ENCODE results near the gene GPR183.

GPR183 gene

GRCh38 chr13:99285432-99286182, 21.6 kb downstream of the GPR183 start:
- no peak for TF ChIP-seq KLF10 (tag by site-specific recombination; IDR thresholded peaks at IDR 0.05)
- TF ChIP-seq EGR2 (tag by site-specific recombination; IDR thresholded peaks at IDR 0.05; ENCODE audit: low read depth), result no peak
- no peak for TF ChIP-seq ZNF132 (tag by site-specific recombination; IDR thresholded peaks at IDR 0.05; ENCODE audit: borderline replicate concordance)
- no peak overlapping the region for H3K4me3 ChIP-seq (ENCODE audit: low read depth, low read length)
- no peak overlapping the region for H3K27ac ChIP-seq (ENCODE audit: extremely low read depth, low read depth, low read length)
- ChIA-PET POLR2A (no interaction called here), CTCF (interaction anchor here (1.0 kb wide), 2 partner anchors 20 to 151 kb away, joined by 4 to 5 read pairs; no protein-coding TSS in a partner anchor)
- no peaks in the 10 kb centered on the region for H3K4me1 ChIP-seq (ENCODE audit: control insufficient read depth, insufficient read depth, low read length)
- no peaks in the 10 kb centered on the region for H3K9me3 ChIP-seq (ENCODE audit: control insufficient read depth, insufficient read depth, low read depth, low read length)
- H3K36me3 ChIP-seq (ENCODE audit: control insufficient read depth in 2 of 2, insufficient read depth in 1 of 2, low read length in 2 of 2), result no peaks in the 10 kb centered on the region

GRCh38 chr13:99282264-99283231, 24.7 kb downstream of the GPR183 start:
- H3K36me3 ChIP-seq (ENCODE audit: control insufficient read depth in 2 of 2, insufficient read depth in 1 of 2, low read length in 2 of 2), result no peaks in the 10 kb centered on the region
- TF ChIP-seq ZBTB6 (tag by site-specific recombination; IDR thresholded peaks at IDR 0.05), result no peak
- TF ChIP-seq ZNF239 (tag by site-specific recombination; IDR thresholded peaks at IDR 0.05), result no peak
- TF ChIP-seq PRDM10 (tag by site-specific recombination; IDR thresholded peaks at IDR 0.05), result no peak
- no peak for TF ChIP-seq ZNF521 (tag by site-specific recombination; IDR thresholded peaks at IDR 0.05)
- no peak for TF ChIP-seq ZNF146 (tag by site-specific recombination; IDR thresholded peaks at IDR 0.05)
- TF ChIP-seq RBAK (tag by site-specific recombination; IDR thresholded peaks at IDR 0.05), result no peak
- no peak for TF ChIP-seq ZNF776 (tag by site-specific recombination; IDR thresholded peaks at IDR 0.05; ENCODE audit: borderline replicate concordance)
- no peak for TF ChIP-seq ZNF416 (tag by site-specific recombination; IDR thresholded peaks at IDR 0.05)
- TF ChIP-seq ZNF747 (tag by site-specific recombination; IDR thresholded peaks at IDR 0.05), result no peak
- no peak for TF ChIP-seq IKZF3 (tag by site-specific recombination; IDR thresholded peaks at IDR 0.05)
- TF ChIP-seq OSR2 (tag by site-specific recombination; IDR thresholded peaks at IDR 0.05), result no peak
- TF ChIP-seq KLF8 (tag by site-specific recombination; IDR thresholded peaks at IDR 0.05), result no peak
- TF ChIP-seq ZNF175 (tag by site-specific recombination; IDR thresholded peaks at IDR 0.05), result no peak
- TF ChIP-seq ZNF596 (tag by site-specific recombination; IDR thresholded peaks at IDR 0.05), result no peak
- TF ChIP-seq ZNF558 (tag by site-specific recombination; IDR thresholded peaks at IDR 0.05), result no peak
- TF ChIP-seq ZNF658 (tag by site-specific recombination; IDR thresholded peaks at IDR 0.05), result no peak
- no peak for TF ChIP-seq SETDB1 (IDR thresholded peaks at IDR 0.05; ENCODE audit: insufficient read length, low read length)
- TF ChIP-seq ZNF24 (tag by site-specific recombination; IDR thresholded peaks at IDR 0.05), result no peak
- no peaks in the 10 kb centered on the region for H3K4me1 ChIP-seq (ENCODE audit: control insufficient read depth, insufficient read depth, low read length)
- POLR2A ChIA-PET, result no interaction called here
- H3K9me3 ChIP-seq (ENCODE audit: control insufficient read depth, insufficient read depth, low read depth, low read length), result no peaks in the 10 kb centered on the region
- no peak overlapping the region for H3K27ac ChIP-seq (ENCODE audit: extremely low read depth, low read depth, low read length)
- no peak overlapping the region for H3K4me3 ChIP-seq (ENCODE audit: low read depth, low read length)
- CTCF ChIA-PET, result interaction anchor here (0.7 to 1.1 kb wide), 5 partner anchors 11 to 154 kb away, joined by 3 to 4 read pairs (median 4); no protein-coding TSS in a partner anchor
